Neural progenitor cell (in vitro differentiated cells): ENCODE data around the gene TXNRD1. TPM values are rescaled to one million over a fixed set of nuclear protein-coding genes. Genes with fewer than 3 reads are reported as not detected.
A peak's percentile ranks its signal among the peaks of the same experiment; 100 is the strongest.

Source experiments
- DNase-seq: peaks from one replicate; pipeline ENCODE4 v3.0.0-alpha.2; 2016; ENCODE audit warnings: low spot score
- H2AFZ ChIP-seq: fragments of 200-600 bp; sonication (generic); replicated peaks from 2 replicates; pipeline ENCODE4 v1.6.1; 2016; ENCODE audit warnings: antibody characterized with exemption
- H3F3A ChIP-seq: fragments of 200-600 bp; sonication (generic); 2 replicates; pipeline ENCODE4 v1.6.1; 2016; ENCODE audit warnings: antibody characterized with exemption, low read depth
- H3K27ac ChIP-seq: fragments of 200-600 bp; sonication (generic); 2 replicates; pipeline ENCODE4 v1.5.1; 2016; ENCODE audit warnings: mild to moderate bottlenecking
- H3K27me3 ChIP-seq: fragments of 200-600 bp; sonication (generic); 2 replicates; pipeline ENCODE4 v1.6.1; 2016; ENCODE audit warnings: mild to moderate bottlenecking, moderate library complexity
- H3K36me3 ChIP-seq: fragments of 200-600 bp; sonication (generic); 2 replicates; pipeline ENCODE4 v1.5.1; 2016
- H3K4me1 ChIP-seq: fragments of 200-600 bp; sonication (generic); 2 replicates; pipeline ENCODE4 v1.6.1; 2016; ENCODE audit warnings: mixed run types
- H3K4me2 ChIP-seq: fragments of 200-600 bp; sonication (generic); 2 replicates; pipeline ENCODE4 v1.6.1; 2016
- H3K4me3 ChIP-seq: fragments of 200-600 bp; sonication (generic); 2 replicates; pipeline ENCODE4 v1.5.1; 2016
- H3K79me2 ChIP-seq: fragments of 200-600 bp; sonication (generic); 2 replicates; pipeline ENCODE4 v1.6.1; 2016; ENCODE audit warnings: low read depth
- H3K9ac ChIP-seq: fragments of 200-600 bp; sonication (generic); 2 replicates; pipeline ENCODE4 v1.6.1; 2016
- H3K9me3 ChIP-seq: fragments of 200-600 bp; sonication (generic); 2 replicates; pipeline ENCODE4 v1.5.1; 2016; ENCODE audit warnings: low read depth
- H4K20me1 ChIP-seq: fragments of 200-600 bp; sonication (generic); 2 replicates; pipeline ENCODE4 v1.6.1; 2016; ENCODE audit warnings: low read depth
- H3K27ac Mint-ChIP-seq: 3 replicates; pipeline ENCODE4 v1.8.0; 2021; ENCODE audit warnings: mixed read lengths
- H3K27me3 Mint-ChIP-seq: 2 replicates; pipeline ENCODE4 v1.8.0; 2022; ENCODE audit warnings: low read depth, mild to moderate bottlenecking, inconsistent platforms, moderate library complexity, mixed read lengths; ENCODE audit not compliant: insufficient read depth
- H3K36me3 Mint-ChIP-seq: 3 replicates; pipeline ENCODE4 v1.8.0; 2021; ENCODE audit warnings: mixed read lengths
- H3K4me1 Mint-ChIP-seq: 3 replicates; pipeline ENCODE4 v1.8.0; 2021; ENCODE audit warnings: mixed read lengths
- H3K4me3 Mint-ChIP-seq: 3 replicates; pipeline ENCODE4 v1.8.0; 2021; ENCODE audit warnings: mild to moderate bottlenecking, moderate library complexity, mixed read lengths
- H3K9me3 Mint-ChIP-seq: 3 replicates; pipeline ENCODE4 v1.8.0; 2020; ENCODE audit warnings: mixed read lengths
- EZH2 ChIP-seq: fragments of 200-600 bp; sonication (generic); IDR thresholded peaks from 2 replicates; pipeline ENCODE4 v1.6.1; 2017; ENCODE audit warnings: antibody characterized with exemption, mild to moderate bottlenecking, moderate library complexity
- EZH2phosphoT487 ChIP-seq: fragments of 200-600 bp; sonication (generic); IDR thresholded peaks from 2 replicates; pipeline ENCODE4 v1.6.1; 2017; ENCODE audit warnings: antibody characterized with exemption
- total RNA-seq: library from RNA; depleted of rRNA; stranded (reverse); fragments of >200 nt; gene quantifications from 2 replicates; pipeline ENCODE4 v1.2.3, GENCODE V29; 2015; ENCODE audit warnings: low replicate concordance
- TF ChIP-seq, protein P1 (sequence below): fragments of 200-600 bp; sonication (generic); IDR thresholded peaks from 2 replicates; pipeline ENCODE4 v1.5.1; 2017; ENCODE audit warnings: antibody characterized with exemption, mild to moderate bottlenecking

TXNRD1 gene
- total RNA-seq, 1 donor from 2014 or later = 99.8 TPM

DNA sequence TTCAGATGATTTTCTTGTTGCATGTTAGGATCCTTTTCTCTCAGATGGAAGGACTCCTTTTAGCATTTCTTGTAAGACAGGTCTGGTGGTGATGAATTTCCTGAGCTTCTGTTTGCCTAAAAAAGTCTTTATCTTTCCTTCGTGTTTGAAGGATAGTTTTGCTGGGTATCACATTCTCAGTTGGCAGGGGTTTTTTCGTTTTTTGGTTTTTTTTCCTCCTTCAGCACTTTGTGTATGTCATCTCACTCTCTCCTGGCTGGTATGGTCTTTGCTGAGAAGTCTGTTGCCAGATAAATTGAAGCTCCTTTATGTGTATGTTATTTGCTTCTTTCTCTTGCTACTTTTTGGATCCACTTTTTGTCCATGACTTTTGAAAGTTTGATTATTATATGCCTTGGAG is 15.6 kb upstream of the TXNRD1 start:
- no peaks in the 10 kb centered on the region for H3K79me2 ChIP-seq
- TF ChIP-seq EZH2phosphoT487 (no peak), EZH2 (no peak)
- TF ChIP-seq, protein P1, sequence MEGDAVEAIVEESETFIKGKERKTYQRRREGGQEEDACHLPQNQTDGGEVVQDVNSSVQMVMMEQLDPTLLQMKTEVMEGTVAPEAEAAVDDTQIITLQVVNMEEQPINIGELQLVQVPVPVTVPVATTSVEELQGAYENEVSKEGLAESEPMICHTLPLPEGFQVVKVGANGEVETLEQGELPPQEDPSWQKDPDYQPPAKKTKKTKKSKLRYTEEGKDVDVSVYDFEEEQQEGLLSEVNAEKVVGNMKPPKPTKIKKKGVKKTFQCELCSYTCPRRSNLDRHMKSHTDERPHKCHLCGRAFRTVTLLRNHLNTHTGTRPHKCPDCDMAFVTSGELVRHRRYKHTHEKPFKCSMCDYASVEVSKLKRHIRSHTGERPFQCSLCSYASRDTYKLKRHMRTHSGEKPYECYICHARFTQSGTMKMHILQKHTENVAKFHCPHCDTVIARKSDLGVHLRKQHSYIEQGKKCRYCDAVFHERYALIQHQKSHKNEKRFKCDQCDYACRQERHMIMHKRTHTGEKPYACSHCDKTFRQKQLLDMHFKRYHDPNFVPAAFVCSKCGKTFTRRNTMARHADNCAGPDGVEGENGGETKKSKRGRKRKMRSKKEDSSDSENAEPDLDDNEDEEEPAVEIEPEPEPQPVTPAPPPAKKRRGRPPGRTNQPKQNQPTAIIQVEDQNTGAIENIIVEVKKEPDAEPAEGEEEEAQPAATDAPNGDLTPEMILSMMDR = no peak
- DNase-seq = no peak
- H3K4me1 ChIP-seq = no peaks in the 10 kb centered on the region
- H3F3A ChIP-seq = no peaks in the 10 kb centered on the region
- Mint-ChIP-seq H3K27me3 (peaks cover 7% of the 10 kb centered on the region), H3K4me3 (no peak overlapping the region), H3K9me3 (peaks cover 11% of the 10 kb centered on the region), H3K36me3 (peaks cover 3% of the 10 kb centered on the region), H3K27ac (no peak overlapping the region), H3K4me1 (peaks cover 3% of the 10 kb centered on the region)
- no peak overlapping the region for H3K9ac ChIP-seq
- no peaks in the 10 kb centered on the region for H3K27me3 ChIP-seq
- peaks cover 4% of the 10 kb centered on the region for H3K9me3 ChIP-seq
- H3K36me3 ChIP-seq = no peaks in the 10 kb centered on the region
- H2AFZ ChIP-seq = no peak overlapping the region
- no peaks in the 10 kb centered on the region for H4K20me1 ChIP-seq
- H3K4me2 ChIP-seq = no peak overlapping the region
- no peak overlapping the region for H3K27ac ChIP-seq
- no peak overlapping the region for H3K4me3 ChIP-seq

DNA sequence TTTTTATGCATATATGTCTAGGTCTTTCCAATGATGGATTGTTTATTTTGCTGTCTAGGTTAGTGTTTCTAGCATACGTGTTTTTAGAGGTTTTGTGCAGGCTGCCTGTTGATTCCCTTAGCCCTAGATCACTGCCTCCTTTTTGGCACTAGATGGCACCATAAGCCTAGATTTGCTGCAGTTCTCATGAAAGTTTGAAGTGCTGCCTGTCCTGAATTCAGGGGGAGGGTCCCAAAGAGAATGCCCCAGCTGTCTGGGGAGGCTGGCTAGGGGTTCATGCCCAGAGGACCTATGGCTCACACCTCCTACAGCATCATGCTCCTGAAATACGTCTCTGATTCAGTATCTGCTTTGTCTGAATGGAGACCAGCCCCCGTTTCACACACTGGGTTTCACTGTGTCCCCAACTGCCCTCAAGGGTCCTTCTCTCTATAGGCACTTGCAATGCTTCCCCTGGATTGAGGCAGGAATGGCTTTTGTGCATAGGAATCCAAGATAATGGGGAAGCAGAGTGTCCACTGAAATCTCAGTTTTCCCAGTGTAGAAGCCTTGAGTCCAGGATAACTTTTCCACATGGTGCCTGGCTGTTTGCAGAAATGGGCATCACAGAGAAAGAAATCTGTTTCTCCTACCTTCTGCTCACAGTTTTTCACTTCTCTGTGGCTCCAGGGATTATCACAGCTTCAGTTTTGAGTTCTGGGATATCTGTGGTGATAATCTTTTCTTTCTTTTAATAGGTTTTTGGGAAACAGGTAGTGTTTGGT is 14.2 kb upstream of the TXNRD1 start:
- no peaks in the 10 kb centered on the region for H3K79me2 ChIP-seq
- Mint-ChIP-seq H3K27ac (no peak overlapping the region), H3K4me3 (no peak overlapping the region), H3K4me1 (peaks cover 3% of the 10 kb centered on the region), H3K27me3 (peaks cover 7% of the 10 kb centered on the region), H3K9me3 (peaks cover 11% of the 10 kb centered on the region), H3K36me3 (peaks cover 3% of the 10 kb centered on the region)
- no peaks in the 10 kb centered on the region for H4K20me1 ChIP-seq
- H3K9ac ChIP-seq = no peak overlapping the region
- H3K27me3 ChIP-seq = no peaks in the 10 kb centered on the region
- H3K36me3 ChIP-seq = no peaks in the 10 kb centered on the region
- H3K4me2 ChIP-seq = no peak overlapping the region
- H3F3A ChIP-seq = no peaks in the 10 kb centered on the region
- peak; percentile 77 for DNase-seq
- H3K27ac ChIP-seq = no peak overlapping the region
- TF ChIP-seq, protein P1 = peak; percentile 93
- TF ChIP-seq EZH2phosphoT487 (no peak), EZH2 (no peak)
- peaks cover 4% of the 10 kb centered on the region for H3K9me3 ChIP-seq
- H3K4me3 ChIP-seq = no peak overlapping the region
- no peaks in the 10 kb centered on the region for H3K4me1 ChIP-seq
- peak overlapping the region; percentile 61 for H2AFZ ChIP-seq

DNA sequence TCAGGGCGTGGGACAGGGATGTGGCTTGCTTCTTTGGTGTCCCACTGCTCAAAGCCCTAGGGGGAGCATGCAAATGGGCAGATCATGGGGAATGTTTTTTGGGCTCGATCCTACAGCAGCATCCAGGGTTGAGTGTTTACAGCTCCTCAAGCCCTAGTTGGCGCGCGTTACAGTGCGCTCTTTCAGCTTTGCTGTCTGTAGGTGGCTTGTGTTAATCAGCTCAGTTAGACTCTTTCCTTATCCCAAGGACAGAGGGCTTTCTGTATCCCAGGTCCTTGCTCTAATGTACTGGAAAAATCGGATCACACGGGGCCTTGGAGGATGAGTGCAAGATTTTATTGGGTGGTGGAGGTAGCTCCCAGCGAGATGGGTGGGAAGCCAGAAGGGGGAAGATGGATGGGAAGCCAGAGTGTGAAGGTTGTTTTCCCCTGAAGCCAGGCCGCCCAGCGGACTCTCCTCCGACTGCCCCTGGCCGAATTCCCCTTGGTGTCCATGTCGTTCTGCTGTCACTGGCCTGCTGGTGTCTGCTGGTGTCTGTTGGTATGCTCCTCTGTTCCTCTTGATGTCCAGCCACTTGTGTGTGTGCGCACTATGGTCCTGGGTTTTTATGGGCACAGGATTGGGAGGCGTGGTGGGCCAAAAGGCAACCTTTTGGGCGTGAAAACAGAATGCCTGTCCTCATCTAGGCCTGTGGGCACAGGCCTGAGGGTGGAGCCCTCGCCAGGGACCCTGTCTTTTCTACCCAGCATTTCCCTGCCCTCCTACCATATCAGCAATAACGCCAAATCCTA is 10.7 kb upstream of the TXNRD1 start:
- H3K4me3 ChIP-seq = no peak overlapping the region
- no peak overlapping the region for H3K4me2 ChIP-seq
- peaks cover 9% of the 10 kb centered on the region for H3K27me3 Mint-ChIP-seq
- H3K9me3 Mint-ChIP-seq = peaks cover 10% of the 10 kb centered on the region
- H3K9ac ChIP-seq = no peak overlapping the region
- peaks cover 3% of the 10 kb centered on the region for H3K4me1 Mint-ChIP-seq
- no peaks in the 10 kb centered on the region for H4K20me1 ChIP-seq
- H3K4me1 ChIP-seq = no peaks in the 10 kb centered on the region
- peaks cover 4% of the 10 kb centered on the region for H3K9me3 ChIP-seq
- peaks cover 3% of the 10 kb centered on the region for H3K36me3 Mint-ChIP-seq
- no peak overlapping the region for H3K27ac ChIP-seq
- no peak overlapping the region for H3K27ac Mint-ChIP-seq
- TF ChIP-seq EZH2 (no peak), EZH2phosphoT487 (no peak)
- TF ChIP-seq, protein P1 = no peak
- H3K4me3 Mint-ChIP-seq = no peak overlapping the region
- no peaks in the 10 kb centered on the region for H3K27me3 ChIP-seq
- no peaks in the 10 kb centered on the region for H3F3A ChIP-seq
- no peak for DNase-seq
- no peaks in the 10 kb centered on the region for H3K79me2 ChIP-seq
- H3K36me3 ChIP-seq = no peaks in the 10 kb centered on the region
- peak overlapping the region; percentile 72 for H2AFZ ChIP-seq
